DMS 273 (cell line): Measurements from ENCODE around the gene CIB4.

Experiments
- DNase-seq: peaks from one replicate; lab custom pipeline; 2025; ENCODE audit not compliant: unreplicated experiment; lab: John Stamatoyannopoulos, UW

The CIB4 gene

DNA sequence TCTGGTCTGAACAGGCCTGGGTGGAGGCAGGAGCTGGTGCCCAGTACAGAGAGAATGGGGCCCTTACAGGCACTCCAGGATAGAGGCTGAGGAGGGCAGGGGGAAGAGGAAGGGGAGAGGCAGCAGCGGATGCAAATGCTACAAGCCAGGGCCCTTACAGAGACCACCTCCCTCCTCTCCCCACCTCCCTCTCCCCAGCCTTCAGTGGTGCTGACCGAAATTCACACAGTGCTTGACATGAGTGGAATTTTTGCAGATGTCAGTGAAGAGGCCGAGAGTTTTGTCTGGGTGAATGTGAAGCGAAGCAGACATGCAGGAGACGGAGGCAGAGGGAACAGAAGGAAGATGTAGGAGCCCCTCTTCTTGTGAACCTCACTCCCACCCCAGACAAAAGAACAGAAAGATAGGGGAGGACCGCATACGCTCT, 31.9 kb downstream of the CIB4 start:
- DNase-seq: no peak

DNA sequence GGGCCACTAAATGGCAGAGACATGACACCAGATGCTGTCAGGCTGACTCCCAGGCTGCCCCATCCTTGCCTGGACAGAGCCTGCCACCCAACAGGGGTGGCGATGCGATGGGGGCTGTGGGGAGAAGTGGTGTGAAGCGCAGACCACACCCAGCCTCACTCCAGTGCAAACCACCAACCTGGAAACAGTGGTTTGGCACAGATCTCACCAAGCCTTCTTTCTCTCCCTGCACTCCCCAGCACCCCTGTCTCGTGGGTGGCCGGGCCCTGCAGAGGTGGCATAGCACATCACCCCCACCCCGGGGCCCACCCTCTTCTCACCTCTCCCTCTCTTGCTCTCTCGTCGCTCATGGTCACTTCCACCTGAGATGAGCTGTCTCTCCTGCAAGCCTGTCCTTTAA, 32.6 kb downstream of the CIB4 start:
- no peak for DNase-seq

DNA sequence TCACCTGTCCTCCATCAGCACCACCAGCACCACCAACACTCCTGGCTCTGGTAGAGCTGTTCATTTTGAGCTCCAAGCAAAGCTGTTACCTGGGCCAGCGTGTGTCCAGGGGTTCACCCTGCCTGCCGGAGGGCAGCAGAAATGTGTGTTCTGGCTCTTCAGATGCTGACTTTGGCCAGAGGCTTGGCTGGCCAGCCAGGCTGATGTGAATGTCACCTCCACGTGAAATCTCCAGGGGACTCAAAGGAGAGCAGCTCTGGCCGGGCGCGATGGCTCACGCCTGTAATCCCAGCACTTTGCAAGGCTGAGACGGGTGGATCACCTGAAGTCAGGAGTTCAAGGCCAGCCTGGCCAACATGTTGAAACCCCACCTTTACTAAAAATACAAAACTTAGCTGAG, 33.5 kb downstream of the CIB4 start:
- no peak for DNase-seq

DNA sequence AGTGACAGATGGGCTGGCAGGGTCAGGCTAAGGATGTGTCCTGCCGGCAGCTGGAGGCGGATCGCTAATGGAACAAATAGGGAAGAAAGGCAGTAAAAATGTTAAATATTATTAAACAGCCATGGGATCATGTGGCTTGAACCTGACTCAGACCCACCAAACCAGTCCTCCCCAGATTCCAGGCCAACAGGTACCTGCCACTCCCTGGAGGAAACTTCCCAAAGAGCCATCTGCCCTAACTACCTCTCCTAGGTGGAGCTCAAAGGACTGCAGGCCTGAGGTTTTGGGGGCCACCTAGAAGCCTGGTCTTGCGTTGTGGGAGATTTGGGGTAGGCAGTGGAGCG, 34.3 kb downstream of the CIB4 start:
- peak; percentile 73 for DNase-seq

DNA sequence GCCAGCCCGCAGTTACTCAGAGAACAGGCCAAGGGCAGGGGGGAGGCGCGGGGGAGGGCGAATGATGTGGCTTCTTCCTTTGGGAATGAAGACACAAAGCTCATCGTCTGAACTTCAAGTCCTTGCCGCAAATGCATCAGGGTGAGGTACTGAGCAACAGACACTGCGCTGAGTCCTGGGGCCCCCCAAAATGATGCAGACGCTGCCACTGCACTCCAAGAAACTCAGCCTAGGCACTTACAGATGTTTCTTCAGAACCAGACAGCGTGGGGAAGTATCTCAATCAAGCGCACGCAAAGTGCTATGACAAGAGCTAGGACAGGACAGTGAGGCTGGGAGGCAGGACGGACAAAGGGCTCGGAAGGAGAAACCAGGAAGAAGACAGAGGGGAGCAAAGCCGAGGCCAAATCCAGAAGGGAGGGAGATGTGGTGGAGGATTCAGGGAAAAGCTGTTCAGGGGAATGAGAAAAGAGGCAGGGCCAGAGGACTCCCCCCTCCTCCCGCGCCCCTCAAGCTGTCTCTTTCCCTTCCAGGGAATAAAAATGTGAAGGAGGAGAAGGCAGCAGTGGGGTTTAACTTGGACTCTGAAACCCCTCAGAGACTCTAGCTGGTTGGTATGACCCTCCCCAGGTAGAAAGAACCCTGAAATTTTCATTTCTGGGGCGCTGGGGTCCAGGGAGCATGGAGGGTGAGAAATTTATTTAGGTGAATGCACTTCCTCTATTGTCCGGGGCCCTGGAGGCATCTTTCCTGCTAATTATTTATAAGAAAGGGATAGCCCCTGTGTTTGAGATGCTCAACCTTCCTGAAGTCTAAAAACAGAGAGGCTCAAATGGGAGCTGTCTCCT, 34.9 kb downstream of the CIB4 start:
- DNase-seq: peak; percentile 46

DNA sequence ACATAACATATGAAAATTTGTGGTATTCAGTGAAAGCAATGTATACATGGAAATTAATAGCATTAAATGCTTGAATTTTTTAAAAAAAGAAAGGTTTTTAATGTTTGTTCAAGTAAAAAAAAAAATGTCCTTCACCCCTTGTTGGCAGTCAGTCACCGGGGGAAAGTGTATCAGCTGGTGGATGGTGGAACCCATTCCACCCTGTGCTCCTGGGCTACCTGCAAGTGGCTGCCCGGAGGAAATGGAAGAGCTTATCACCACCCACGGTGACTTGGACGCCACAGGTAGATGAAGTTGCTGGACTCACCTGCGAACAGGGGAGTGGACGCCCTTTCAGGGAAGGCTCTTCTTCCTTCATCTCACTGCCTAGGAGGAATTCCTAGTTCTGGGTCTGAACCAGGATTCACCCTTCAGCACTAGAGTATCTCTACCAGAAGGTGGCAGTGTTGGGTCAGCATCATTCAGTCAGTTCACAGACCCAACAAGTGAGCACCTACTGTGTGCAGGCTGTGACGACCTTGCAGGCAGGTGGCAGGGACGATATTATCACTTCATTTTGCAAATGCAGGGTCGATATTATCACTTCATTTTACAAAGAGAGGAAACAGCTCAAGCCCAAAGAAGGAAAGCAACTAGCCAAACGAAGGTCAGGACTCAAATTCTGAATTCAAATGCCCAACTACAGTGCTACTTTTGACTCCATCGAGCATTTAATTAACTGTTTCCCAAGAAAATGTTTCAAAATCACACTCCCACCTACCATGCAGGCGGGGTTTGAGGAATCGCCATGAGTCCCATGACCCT, 35.8 kb downstream of the CIB4 start:
- DNase-seq: peak; percentile 86

DNA sequence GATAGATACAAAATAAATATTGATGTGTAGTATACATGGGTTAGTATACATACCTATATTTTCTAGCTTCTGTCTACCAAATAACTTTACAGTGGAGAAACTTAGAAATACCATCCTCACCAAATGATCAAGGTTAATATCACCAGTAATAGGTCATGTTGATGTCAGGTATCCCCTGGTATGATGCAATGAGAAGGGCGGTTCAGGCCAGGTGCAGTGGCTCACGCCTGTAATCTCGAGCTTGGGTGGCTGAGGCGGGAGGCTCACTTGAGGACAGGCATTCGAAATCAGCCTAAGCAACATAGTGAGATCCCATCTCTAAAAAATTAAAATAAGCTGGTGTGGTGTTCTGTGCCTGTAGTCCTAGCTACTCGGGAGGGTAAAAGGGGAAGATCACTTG, 38.6 kb downstream of the CIB4 start:
- DNase-seq: no peak

DNA sequence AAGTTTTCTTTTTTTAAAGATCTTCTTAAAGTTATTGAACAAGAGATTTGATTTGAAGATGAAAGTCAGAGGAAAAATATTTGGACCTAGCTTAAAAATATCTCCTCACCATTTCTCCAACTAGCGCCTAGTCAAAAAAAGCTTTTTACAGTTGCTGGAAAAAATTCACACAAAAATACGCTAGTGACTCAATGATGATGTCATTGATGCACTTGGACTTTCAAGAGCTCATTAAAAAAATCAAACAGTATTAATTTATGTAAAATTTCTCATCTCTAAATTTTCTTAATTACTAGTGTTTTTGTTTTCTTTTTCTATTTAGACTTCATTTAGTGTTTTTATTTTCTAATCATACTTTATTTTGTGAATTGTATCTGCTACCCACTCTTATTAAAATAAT, 41.8 kb downstream of the CIB4 start:
- no peak for DNase-seq

DNA sequence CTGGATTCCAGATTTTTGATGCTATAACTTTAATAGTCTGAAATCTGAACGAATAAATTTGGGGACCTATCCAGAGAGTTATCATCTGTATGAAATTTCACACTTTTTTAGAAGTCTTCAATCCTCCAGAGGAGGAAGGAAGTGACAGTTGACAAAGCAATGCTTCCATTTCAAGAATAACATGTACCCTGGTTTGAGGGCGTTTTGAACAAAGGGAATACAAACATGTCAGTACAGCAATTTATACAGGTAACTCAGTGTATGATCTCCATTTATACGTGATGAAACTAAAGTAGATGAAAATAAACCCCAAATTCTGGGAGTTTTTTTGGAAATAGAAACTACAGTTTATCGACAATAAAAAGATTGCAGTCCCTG, 42.2 kb downstream of the CIB4 start:
- DNase-seq: no peak

DNA sequence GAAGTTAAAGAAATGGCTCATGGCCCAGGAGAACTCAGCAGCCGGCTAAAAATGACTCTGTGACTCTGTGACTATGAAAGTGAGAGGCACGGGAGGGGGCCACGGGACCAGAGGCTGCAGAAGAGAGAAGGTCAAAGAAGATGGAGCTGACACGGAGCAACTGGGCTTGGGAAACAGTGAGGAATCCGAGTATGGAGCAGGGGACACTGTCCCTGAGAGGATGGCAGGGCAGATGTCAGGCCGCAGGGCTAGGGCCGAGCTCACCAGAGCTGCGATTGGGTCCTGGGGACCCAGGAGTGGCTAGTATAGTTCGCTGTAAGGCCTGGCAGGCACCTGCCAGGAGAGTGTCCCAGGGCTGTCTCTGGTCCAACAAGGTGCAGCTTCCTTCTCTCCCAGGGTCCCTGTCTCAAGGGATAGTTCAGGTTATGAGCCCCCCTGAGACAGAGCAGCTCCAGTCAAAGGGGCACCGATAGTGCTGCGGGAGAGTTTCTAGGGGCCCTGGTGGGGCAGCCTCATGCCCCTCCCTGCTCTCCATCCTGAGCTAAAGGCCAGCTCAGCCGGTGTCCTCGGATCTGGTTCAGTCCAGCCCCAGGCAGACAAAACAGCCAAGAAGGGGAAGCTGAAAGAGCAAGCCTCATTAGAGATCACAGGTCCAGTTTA, 42.7 kb downstream of the CIB4 start:
- no peak for DNase-seq

DNA sequence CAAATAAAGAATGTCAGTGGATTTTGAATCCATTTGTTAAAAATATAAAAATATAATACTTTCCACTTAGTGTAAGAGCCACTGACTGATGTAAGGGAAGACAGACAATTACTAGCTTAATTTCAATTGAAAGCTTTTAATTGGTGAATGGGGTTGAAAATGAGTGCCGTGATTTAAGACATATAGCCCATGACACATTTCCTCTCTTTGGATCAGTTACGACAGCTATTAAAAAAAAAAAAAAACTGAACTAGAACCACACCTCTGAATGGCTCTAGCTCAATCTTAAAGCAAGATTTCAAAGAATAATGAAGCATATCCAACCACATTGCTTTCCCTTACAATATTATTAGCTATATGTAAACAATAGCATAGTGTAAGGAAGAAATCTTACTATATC, 44.0 kb downstream of the CIB4 start:
- no peak for DNase-seq

DNA sequence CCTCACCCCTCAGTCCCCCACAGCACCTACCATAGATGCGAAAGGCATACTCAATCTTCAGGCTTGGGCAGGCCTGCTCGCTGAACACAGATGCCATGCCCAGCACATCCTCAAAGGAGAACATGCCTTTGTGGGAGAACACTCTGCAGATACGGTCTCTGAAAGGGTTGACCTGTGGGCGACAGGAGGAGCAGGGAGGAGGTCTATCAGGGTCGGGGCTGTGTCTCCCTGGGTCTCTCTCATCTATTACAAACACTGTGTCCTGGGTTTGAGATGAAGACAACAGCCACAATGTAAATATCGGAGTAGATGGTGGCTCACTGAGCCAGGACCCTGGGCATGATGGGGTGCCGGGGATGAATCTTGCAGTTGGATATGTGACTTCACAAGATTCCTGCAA, 46.0 kb downstream of the CIB4 start:
- no peak for DNase-seq

DNA sequence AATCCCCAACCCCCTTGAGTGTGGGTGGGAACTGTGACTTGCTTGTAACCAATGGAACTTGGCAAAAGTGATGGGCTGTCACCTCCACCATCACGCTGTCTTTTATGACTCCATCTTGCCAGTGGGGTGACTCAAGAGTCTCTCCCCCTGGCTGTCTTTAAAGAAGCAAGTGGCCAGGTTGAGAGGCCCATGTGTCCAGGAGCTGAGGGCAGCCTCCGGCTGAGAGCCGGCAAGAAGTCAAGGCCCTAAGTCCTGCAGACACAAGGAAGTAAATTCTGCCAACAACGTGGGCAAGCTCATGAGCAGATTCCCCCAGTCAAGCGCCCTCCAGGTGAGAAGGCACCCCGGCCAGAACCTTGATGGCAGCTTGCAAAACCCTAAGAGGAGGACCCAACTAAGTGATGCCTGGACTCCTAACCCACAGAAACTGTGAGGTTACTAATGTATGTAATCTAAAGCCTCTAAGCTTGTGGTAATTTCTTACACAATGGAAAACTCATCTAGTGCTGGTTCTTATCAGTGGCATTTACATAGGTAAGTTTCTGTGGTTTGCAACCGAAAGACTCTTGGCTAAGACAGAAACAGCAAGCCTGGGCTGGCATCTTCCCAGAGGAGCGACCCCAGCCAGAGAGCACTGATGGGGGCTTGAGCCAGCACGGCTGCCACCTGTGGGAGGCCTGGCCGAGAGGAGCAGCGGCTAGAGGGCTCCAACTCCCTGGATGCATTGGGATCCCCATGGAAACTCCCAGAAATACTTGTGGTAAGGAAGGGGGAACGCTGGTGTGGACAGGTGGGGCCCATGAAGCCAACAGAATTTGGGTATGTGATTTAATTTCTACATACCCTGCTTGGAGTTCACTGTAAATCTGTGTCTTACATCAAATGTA, 49.3 kb downstream of the CIB4 start:
- DNase-seq: no peak

DNA sequence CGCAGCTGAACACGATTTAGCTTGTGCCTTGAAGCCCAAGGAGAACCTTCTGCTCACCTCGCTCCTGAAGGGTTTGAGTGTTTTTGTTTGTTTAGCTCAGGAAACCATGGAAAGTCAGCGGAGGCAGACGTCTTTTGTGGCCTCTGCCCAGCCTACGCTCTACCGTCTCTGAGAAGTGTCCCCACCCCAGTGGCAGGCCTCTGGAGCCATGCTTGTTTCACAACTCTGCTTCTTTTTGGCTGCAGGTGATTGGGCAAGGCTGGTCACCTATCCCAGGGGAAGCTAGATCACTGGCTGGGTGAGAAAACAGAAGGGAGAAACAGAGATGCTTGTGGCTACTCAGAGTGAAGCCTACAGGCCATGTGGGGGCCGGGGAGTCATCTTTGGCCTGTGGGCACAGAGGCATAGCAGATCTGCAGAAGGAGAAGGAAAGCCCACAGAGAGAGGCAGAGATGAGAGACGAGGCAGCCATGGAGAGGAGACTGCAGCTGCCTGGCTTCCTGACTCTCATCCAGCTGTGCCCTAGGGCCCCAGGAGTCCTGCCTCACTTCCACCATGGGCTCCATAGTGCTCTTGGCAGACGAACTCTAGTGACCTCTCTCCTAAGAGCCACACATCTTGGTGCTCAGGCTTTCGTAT, 50.1 kb downstream of the CIB4 start:
- DNase-seq: no peak

DNA sequence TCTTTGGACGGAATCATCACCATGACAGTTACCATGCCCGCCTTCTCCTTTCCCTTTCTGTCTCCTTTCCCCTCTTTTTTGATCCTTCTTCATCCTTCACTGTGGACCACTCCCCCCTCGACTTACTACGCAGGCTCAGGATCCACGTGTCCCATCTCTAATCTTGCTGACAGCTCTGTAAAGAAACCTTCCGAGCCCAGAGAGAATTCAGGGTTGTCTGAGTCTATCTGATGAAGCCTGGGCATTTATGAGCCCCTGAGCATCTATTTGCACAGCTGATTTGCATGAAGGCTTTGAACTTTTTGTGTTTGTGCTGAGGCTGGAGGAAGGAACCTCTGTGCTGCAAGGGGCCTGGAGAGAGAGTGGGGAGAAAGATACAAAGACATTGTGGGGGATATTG, 50.7 kb downstream of the CIB4 start:
- no peak for DNase-seq

DNA sequence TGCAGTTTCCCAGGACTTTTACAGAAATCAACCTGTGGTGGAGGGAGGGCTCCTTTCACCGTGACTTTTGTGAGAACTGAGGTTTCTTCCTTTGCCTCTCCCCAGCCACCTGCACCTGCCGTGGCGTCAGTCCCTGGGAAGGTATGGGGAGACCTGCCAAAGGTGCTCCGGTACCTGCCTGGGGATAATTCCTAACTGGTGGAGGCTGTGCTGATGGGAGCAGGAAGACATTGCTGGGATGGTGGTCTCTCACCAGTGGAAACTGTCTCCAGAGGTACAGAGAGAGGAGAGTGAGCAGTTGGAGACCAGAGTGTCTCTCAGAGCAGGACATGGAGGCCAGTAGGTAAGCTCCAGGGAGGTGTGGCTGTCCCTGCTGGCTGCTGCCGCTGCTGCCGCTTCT, 52.6 kb downstream of the CIB4 start:
- DNase-seq: no peak

DNA sequence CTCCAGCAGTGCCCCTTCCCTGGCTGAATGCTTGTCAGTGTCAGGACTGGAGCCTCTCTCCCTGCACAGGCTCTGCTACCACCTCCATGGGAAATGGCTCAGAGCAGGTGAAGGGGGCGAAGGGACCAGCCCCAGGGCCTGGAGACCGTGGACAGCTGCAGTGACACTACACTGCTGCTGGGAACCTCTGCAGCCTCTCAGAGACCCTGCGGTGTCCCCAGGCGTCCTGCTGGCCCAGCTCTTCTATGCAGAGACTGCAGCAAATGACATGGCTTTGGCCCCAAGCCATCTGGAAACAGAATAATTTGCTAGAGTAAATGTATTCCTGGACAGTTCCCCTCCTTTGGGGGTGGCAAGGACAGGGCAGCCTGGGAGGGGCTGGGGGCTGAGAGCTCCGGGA, 53.2 kb downstream of the CIB4 start:
- DNase-seq: no peak

DNA sequence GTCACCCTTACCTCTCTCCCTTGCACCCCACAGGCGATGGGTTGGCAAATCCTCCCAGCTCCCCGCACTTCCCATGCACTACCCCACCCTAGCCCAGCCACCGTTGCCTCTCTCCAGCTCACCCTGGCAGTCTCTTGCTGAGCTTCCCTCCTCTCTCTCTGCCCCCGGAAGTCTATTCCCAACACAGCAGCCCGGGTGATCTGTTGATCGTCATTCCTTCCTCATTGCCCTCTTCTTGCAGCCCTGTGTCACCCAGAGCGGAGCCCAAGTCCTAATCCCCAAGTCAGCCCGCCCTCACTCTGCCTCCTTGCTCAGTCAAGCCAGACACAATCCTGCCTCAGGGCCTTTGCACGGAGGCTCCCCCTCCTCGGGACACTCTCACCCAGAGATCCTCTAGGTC, 55.2 kb downstream of the CIB4 start:
- no peak for DNase-seq

DNA sequence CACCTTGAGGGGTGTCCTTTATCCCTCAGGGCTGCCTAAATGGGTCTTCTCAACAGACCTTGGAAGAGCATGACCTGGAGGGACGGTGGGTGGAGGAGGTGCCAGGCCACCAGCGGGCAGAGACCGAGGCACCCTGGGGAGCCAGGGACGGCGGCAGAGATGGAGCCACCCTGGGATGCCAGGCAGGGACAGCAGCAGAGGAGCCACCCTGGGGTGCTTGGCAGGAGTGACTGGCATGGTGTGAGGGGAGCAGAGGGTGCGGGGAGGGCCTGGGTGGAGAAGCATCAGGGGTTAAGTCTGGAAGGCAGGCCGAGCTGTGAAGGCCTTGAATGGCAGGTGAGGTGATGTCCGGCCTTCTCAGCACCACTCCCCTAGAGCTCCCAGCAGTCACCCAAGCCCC, 56.1 kb downstream of the CIB4 start:
- DNase-seq: no peak

DNA sequence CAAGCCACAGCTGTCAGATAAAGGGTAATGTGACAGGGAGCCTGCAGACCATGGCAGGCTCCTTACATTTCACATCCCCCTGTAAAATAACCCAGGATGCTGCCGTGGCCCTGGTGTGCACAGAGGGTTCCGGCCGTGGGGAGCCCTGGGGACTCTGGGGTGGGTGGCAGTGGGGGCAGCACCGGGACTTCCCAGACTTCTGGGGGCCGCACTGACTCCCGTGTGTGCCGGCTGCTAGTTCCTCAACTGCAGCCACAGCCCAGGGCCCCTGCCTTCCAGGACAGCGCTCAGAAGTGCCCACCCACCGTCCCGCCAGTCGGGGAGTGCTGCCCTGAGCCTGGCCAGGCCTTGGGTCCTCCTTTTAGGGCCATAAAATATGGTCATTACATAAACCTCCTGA, 56.5 kb downstream of the CIB4 start:
- no peak for DNase-seq

DNA sequence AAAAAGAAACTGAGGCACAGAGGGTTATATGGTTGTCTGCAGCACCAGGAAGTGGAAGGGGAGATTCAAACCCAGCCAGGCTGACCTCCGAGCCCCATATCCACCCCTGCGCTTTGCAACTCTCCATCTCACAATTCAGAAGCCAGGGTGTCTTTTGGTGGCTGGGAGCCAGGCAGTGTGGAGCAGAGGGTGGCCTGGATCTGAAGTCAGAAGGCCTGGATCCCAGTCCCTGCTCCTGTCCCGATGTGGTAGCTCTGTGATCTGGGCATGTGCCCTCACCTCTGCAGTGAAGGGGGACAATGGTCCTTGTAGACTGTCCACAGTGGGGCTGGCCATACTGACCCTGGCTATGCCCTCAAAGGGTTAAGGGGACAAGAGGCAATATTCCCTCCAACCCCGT, 57.0 kb downstream of the CIB4 start:
- DNase-seq: no peak
